Body of pancreas (tissue), 4 donors: ENCODE results near the gene ZNF135.

Experiments used
- CTCF ChIP-seq, 7 experiments: fragments of 450-650 bp in 4 of 7; fragments of 200-600 bp in 3 of 7; sonication (generic) in 3 of 7; IDR thresholded peaks; one replicate each; pipeline ENCODE4 v1.5.1; 2016 to 2019; ENCODE audit warnings: antibody characterized with exemption in 7 of 7
- POLR2A ChIP-seq, 3 donors: fragments of 450-650 bp; IDR thresholded peaks; one replicate each; pipeline ENCODE4 v1.6.1; 2016; ENCODE audit warnings: antibody characterized with exemption in 3 of 3, mild to moderate bottlenecking in 2 of 3

GRCh38 chr19:58056261-58056660 is 2.8 kb upstream of the ZNF135 start:
- TF ChIP-seq POLR2A (IDR thresholded peaks at IDR 0.05) (no peak), CTCF (IDR thresholded peaks at IDR 0.05) (no peak)
